ENCODE measurements around the gene MLEC. TPM values are rescaled to one million over a fixed set of nuclear protein-coding genes. Genes with fewer than 3 reads are reported as not detected.

MLEC gene
- total and polyA plus RNA-seq, 2 of the 13 experiments (the other 11 are each of a cell fraction or from before 2014, with no cell fraction given), result 49.8 to 156 TPM

DNA sequence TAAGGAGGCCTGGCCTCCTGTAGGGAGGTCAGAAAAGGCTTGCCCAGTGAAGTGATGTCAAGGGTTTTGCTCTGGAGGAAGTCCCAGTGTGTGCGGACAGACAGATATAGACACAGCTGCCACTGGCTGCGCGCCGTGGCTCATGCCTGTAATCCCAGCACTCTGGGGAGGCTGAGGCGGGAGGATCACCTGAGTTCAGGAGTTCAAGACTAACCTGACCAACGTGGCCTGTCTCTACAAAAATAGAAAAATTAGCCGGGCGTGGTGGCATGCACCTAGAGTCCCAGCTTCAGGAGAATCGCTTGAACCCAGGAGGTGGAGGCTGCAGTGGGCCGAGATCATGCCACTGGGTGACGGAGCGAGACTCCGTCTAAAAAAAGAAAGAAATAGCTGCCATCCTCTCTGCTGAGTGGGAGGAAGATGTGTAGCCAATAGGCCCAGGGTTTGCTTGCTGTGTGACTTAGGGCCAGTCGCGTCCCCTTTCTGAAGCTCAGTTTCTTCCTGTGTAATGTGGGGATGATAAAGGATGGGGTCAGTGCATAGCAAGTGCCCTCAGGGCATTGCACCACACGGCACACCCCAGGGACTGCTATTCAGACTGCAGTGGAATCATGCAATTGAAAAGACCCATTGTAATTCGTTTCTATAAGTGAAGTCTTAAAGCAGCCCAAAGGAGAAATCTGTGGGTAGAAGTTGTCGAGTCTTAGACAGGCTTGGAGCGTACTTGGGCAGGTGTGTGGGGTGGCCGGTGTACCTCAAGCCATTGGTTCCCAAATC lies 18.7 kb upstream of the MLEC start:
- ChIA-PET POLR2A (no interaction called here), CTCF (ENCODE audit: low intra/inter-chr PET ratio, low total read pairs) (no interaction called here)
- no TSS peak for BruUV-seq (replicated peaks)
- FAIRE-seq, result no peak
- H3K27me3 ChIP-seq (ENCODE audit: control insufficient read depth in 1 of 2, insufficient read depth in 2 of 2, low read length in 2 of 2), result peaks cover 1 to 17% of the 10 kb centered on the region in 2 experiments; a peak in 1 of 5 replicates
- H4K20me1 ChIP-seq (ENCODE audit: insufficient read depth, low read length), result no peaks in the 10 kb centered on the region
- H3K27ac ChIP-seq (ENCODE audit: extremely low read length, insufficient read depth, low read length), result no peak overlapping the region
- no peaks in the 10 kb centered on the region for H3K4me1 ChIP-seq (ENCODE audit: insufficient read depth, low read length)
- no peak for TF ChIP-seq JUND (CRISPR knock-in tag; IDR thresholded peaks at IDR 0.05)
- TF ChIP-seq, protein P1, sequence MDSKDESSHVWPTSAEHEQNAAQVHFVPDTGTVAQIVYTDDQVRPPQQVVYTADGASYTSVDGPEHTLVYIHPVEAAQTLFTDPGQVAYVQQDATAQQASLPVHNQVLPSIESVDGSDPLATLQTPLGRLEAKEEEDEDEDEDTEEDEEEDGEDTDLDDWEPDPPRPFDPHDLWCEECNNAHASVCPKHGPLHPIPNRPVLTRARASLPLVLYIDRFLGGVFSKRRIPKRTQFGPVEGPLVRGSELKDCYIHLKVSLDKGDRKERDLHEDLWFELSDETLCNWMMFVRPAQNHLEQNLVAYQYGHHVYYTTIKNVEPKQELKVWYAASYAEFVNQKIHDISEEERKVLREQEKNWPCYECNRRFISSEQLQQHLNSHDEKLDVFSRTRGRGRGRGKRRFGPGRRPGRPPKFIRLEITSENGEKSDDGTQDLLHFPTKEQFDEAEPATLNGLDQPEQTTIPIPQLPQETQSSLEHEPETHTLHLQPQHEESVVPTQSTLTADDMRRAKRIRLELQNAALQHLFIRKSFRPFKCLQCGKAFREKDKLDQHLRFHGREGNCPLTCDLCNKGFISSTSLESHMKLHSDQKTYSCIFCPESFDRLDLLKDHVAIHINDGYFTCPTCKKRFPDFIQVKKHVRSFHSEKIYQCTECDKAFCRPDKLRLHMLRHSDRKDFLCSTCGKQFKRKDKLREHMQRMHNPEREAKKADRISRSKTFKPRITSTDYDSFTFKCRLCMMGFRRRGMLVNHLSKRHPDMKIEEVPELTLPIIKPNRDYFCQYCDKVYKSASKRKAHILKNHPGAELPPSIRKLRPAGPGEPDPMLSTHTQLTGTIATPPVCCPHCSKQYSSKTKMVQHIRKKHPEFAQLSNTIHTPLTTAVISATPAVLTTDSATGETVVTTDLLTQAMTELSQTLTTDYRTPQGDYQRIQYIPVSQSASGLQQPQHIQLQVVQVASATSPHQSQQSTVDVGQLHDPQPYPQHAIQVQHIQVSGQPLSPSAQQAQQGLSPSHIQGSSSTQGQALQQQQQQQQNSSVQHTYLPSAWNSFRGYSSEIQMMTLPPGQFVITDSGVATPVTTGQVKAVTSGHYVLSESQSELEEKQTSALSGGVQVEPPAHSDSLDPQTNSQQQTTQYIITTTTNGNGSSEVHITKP (CRISPR knock-in tag; IDR thresholded peaks at IDR 0.05; ENCODE audit: low read depth), result no peak
- TF ChIP-seq PCBP2 (optimal IDR thresholded peaks at IDR 0.05; ENCODE audit: low read depth, low read length, poor library complexity, severe bottlenecking), result no peak
- no peak for TF ChIP-seq EED (CRISPR knock-in tag; IDR thresholded peaks at IDR 0.05)
- no peak for TF ChIP-seq ZNF451 (CRISPR knock-in tag; IDR thresholded peaks at IDR 0.05)
- TF ChIP-seq ZFP37 (CRISPR knock-in tag; IDR thresholded peaks at IDR 0.05; ENCODE audit: borderline replicate concordance), result no peak
- no peak for TF ChIP-seq NR2F6 (IDR thresholded peaks at IDR 0.05)
- no peak for TF ChIP-seq NR2F6 (CRISPR knock-in tag; IDR thresholded peaks at IDR 0.05)
- TF ChIP-seq NR0B2 (CRISPR knock-in tag; IDR thresholded peaks at IDR 0.05), result no peak
- TF ChIP-seq ZNF335 (CRISPR knock-in tag; IDR thresholded peaks at IDR 0.05), result no peak
- no peak for TF ChIP-seq HNRNPL (IDR thresholded peaks at IDR 0.05; ENCODE audit: low read depth, low read length)
- TF ChIP-seq NFATC3 (CRISPR knock-in tag; IDR thresholded peaks at IDR 0.05), result no peak
- H3K9ac ChIP-seq (ENCODE audit: insufficient read depth, low read depth, low read length), result no peak overlapping the region
- no peak overlapping the region for H3K4me3 ChIP-seq (replicated peaks in 1 of 3; ENCODE audit: insufficient read depth in 1 of 3, low read depth in 2 of 3, low read length in 3 of 3)
- H2AFZ ChIP-seq (ENCODE audit: low read length), result no peak overlapping the region
- no peak overlapping the region for H3K4me2 ChIP-seq (ENCODE audit: low read depth, low read length)
- H3K36me3 ChIP-seq (replicated peaks in 1 of 2; ENCODE audit: control insufficient read depth in 1 of 2, insufficient read depth in 2 of 2, low read length in 2 of 2), result no peaks in the 10 kb centered on the region
- intact Hi-C loops (cut with micrococcal nuclease; ENCODE audit: unreplicated experiment) (no loop called here), in situ Hi-C loops (cut with HindIII; ENCODE audit: extremely low pct_ligation_motif_present, low pct_unique_long_range_greater_than_20kb) (no loop called here)
- no peaks in the 10 kb centered on the region for H3K9me3 ChIP-seq (ENCODE audit: low read length)
- no peak for ATAC-seq
- no peaks in the 10 kb centered on the region for H3K79me2 ChIP-seq (ENCODE audit: insufficient read depth, low read length)
- 63% methylated on average over 20 of the region's 20 CpGs for WGBS (ENCODE audit: low lambda C conversion rate)
- DNase-seq (ENCODE audit: low spot score), result no peak
